Activated CD4-positive, CD25-positive, alpha-beta regulatory T cell treated with anti-CD3 and anti-CD28 coated beads, Interleukin-2, amount 50 U/mL, for 72 hours (primary cell): ENCODE data around the gene ARL6IP4.
A peak's percentile ranks its signal among the peaks of the same experiment; 100 is the strongest.
"Not testable (repeated sequence)": the region's sequence is repeated elsewhere in the genome, so short reads cannot be mapped to it uniquely, and the experiment has no call there.

Source experiments
- DNase-seq: peaks from one replicate; pipeline ENCODE4 v3.0.0; 2021

The ARL6IP4 gene

DNA sequence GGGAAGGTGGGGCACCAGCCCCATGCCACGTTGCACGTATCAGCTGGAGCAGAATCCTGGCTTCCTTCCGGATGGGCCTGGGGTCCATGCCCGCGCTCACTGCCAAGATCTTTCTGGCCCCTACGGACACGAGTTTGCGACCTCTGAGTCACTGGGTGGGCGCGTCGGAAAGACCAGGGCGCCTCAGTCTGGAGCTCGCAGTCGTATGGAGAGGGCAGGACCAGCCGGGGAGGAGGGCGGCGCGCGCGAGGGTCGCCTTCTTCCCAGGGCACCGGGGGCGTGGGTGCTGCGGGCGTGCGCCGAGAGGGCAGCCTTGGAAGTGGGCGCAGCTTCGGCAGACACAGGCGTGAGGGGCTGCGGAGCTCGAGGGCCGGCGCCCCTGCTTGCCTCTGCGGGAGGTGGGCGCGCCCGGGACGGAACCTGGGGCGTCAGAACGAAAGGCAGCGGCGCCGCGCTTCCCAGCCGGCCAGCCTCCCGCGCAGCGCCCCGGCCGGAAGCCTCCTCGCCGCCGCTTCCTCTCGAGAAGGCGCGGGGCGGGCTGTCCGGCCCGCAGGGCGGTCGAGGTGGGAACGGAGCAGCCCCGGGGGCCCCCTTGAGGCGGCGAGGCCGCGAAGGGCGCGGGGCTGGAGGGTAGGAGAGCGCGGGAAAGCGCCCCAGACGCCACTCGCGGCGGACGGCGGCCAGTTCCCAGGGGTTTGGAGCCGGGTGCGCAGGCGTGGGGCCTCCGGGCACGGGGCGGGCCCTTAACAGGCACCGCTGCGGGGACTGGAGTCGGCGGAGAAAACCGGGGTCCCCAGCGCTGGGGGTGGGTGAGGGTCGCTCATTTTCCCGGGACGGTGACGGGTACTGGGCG is at the start of gene ARL6IP4:
Gene ARL6IP4 (plus strand): TSS at position 499 of the 853 bp plus-strand sequence. CDS start 459 bp downstream, outside the sequence.
- peak; percentile 75 for DNase-seq

- DNase-seq: no peak
These were observed 48.3 kb upstream of the ARL6IP4 start for GRCh38 chr12:122932207-122932606.

DNA sequence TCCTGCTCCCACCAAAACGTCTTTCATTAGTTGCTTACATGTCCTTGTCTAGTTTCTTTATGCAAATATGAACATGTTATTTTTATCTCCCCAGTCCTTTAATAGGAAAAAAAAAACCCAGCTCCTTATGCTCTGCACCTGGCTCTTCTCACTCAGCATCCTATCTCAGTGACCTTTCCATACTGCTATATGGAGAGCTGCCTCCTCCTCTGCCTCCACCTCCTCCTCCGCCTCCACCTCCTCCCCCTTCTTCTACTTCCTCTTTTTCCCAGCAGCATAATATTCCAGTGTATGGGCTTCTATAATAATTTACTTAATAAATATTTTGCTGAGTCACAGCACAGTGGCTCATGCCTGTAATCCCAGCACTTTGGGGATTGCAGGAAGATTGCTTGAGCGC is 45.8 kb upstream of the ARL6IP4 start:
- DNase-seq: no peak

- no peak for DNase-seq
These were observed 45.2 kb upstream of the ARL6IP4 start for GRCh38 chr12:122935318-122935717.

DNA sequence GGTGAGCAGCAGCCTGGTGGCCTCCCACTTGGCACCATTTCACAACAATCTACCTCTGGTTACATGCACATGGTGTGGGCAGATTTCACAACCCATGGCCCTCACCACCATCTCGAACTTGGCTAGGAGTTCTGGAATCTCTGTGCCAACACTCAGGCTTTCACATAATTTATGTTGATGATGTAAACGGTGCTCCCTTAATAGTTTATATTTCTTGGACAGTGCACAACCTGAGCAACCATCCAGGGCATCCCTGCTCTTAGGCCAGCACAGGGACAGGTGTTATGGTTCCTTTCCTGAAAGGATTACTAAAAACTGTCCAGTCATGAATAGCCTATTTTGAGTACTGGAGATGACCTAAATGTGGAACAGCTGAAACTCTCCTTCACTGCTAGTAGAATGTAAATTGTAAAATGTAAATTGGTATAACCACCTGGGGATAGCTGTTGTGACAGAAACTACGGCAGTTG is 42.8 kb upstream of the ARL6IP4 start:
- DNase-seq: no peak

GRCh38 chr12:122939125-122939524 is 41.4 kb upstream of the ARL6IP4 start:
- no peak for DNase-seq

GRCh38 chr12:122941351-122941750 is 39.1 kb upstream of the ARL6IP4 start:
- not testable (repeated sequence) for DNase-seq

DNA sequence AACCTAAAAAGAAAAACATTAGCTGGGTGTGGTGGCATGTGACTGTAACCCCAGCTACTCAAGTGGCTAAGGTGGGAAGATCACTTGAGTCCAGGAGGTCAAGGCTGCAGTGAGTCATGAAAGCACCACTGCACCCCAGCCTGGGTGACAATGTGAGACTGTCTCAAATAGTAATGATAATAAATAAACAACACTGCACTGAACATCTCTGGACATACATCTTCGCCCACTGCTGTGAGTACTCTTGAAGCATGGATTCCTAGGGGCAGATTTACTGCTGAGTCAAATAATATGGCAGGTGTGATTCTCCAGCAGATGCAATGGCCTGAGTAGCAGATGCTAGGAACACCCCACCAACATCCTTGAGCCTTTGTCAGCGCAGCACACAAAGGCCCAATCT is 37.8 kb upstream of the ARL6IP4 start:
- no peak for DNase-seq

DNA sequence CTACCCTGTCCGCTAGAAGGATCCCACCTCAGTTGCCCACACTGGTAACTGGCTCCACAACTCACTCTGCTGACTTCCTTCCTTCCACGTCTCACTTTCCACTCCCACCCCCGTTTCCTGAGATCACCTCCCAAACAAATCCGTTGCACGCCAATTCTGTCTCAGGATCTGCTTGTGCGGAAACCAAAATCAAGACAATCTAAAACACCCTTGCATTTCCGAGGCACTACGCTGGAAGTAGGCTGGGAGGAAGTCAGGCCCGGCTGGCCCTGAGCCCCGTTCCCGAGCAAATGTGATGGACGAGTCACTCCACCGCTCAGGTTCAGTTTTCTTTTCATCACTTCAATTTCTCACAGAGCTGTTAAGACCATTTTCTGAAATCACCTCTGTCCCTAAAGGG is 37.3 kb upstream of the ARL6IP4 start:
- no peak for DNase-seq

GRCh38 chr12:122944605-122945592 is 35.6 kb upstream of the ARL6IP4 start:
- DNase-seq: no peak

GRCh38 chr12:122946690-122947341 is 33.7 kb upstream of the ARL6IP4 start:
- DNase-seq: peak; percentile 73

DNA sequence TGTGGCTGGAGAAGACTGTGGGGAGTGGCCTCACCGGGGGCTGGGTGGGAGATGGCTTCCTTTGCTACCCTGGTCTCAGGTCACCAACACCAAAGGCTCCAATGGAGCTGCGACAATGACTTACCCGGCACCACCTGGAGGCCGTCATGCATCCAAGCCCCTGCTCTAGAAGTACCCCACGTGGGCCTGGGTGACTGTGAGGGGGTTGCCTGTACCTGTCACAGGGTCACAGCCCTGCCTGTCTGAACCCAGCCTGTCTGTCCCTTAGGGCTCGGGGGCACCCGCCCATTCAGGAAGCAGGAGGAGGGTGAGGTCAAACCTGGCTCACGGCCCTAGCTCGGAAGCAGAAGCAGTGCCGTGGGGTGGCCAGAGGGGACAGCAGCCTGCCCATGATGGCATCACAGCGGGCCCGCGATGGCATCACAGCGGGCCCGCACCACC is 33.1 kb upstream of the ARL6IP4 start:
- no peak for DNase-seq

- no peak for DNase-seq
These were observed 31.9 kb upstream of the ARL6IP4 start for GRCh38 chr12:122948605-122949004.

DNA sequence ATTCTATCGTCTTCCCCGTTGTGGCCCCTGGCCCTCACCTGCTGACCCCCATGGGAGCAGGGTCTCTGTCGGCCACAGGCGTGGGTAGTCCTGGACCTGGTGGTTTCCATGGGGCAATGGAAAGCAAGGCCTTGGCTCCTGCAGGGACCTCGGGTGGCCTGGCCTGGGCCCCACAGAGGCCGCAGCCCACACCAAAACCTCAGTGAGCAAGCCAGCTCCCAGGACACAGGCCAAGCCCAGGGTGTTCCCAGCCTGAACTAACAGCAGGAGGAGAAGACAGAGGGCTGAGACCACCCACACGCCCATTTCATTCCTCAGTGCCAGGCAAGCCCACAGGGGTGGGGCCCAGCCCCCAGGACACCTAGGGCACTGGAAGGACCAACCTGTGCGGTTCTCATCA is 31.1 kb upstream of the ARL6IP4 start:
- no peak for DNase-seq

GRCh38 chr12:122949816-122950675 is 30.4 kb upstream of the ARL6IP4 start:
- no peak for DNase-seq

GRCh38 chr12:122951406-122951805 is 29.1 kb upstream of the ARL6IP4 start:
- DNase-seq: no peak

DNA sequence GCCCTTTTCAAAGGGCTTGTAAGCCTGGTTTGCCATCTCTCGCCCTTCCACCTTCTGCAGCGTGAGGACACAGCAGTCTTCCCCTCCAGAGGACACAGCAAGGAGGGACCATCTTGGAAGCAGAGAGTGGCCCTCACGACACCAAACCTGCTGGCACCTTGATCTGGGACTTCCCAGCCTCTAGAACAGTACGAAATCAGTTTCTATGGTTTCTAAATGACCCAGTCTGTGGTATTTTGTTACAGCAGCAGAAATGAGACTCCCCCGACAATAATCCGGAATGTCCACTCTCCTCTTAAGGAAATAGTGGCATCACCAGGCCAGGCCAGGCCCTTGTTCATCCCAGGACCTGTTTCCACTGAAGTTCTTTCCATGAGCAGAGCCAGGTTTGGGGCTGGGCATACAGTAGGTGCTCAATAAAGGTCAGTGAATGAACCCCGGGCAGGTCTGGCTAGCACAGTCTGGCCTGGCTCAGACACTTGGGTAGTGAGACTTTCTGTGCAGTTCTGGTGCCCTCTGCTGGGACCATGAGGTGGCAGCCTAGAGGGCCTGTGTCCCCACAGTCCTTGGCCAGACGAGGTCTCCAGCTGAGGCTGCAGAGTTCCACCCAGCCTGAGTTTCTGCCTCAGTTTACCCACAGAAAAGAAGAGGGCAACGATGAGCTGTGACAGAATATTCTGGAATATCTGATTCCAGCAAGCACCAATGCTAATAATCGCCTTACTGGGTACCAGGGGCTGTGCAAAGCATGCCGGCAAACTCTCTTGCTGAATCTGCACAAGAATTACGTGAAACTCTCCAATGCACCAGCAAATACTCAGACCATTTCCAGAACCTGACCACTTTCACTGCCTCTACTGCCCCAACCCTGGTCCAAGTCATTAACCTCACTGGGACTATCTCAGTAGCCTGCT is 28.2 kb upstream of the ARL6IP4 start:
- DNase-seq: peak; percentile 74

DNA sequence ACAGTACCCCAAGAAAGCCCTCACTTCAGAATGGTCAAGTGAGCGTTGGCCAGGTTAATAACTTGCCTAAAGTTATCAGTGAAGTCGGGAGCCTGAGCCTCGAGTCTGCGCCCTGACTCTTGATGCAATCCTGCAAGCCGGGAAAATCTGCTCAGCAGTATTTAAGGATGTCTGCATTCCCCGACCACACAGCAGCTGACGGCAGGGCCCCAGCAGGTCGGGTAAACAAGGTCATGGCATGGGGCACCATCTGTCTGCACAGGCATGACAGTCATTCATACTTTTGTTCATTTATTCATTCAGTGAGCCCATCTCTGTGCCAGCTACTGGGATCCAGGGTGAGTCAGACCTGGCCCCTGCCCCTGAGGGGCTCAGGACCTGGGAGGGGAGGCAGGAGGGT is 25.3 kb upstream of the ARL6IP4 start:
- DNase-seq: no peak

DNA sequence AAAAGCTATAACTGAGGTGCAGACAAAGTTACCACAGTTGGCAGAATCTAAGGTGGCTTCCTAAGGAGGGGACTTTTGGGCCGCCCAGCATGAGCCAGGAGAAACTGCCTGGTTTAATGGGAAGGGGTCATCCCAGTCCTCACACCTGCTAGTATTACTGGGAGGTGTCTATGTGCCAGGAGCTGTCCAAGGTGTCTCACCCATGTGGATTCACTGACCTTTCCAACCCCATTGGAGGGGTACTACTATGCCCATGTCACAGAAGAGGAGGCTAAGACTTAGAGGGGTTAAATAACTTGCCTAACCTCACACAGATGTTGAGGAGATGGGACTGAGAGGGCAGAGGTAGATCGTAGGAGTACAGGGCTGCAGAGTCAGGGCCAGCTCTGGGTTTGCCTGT is 24.4 kb upstream of the ARL6IP4 start:
- no peak for DNase-seq

DNA sequence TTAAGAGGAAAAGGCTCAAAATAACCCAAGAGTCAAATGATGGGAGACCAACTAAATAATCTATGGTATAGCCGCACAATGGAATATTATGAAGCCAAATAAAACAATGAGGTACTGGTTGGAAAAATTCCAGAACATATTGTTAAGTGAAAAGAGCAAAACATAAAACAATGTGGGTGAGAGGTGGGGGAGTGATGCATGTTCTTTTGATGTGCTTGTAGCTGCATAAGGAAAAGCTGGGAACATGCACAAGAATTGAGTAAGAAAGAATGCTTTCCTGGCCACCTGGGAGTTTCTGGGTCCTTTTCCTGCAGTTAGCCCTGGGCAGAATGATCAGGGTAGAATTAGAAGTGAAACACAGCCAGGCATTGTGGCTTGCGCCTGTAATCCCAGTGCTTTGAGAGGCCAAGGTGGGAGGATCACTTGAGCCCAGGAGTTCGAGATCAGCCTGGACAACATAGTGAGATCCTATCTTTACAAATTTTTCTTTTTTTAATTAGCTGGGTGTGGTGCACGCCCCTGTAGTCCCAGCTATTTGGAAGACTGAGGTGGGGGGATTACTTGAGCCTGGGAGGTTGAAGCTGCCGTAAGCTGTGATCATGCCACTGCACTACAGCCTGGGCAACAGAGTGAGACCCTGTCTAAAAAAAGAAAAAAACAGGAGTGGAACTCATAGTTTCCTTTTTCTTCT is 22.1 kb upstream of the ARL6IP4 start:
- DNase-seq: no peak
